Stimulated activated CD4-positive, alpha-beta T cell treated with anti-CD3 and anti-CD28 coated beads, Interleukin-12 subunit alpha, Interleukin-12 subunit beta, amount 100 ng/mL, for 4 hours (primary cell): Measurements from ENCODE around the gene RAP1GDS1.
"Not testable (repeated sequence)": the region's sequence is repeated elsewhere in the genome, so short reads cannot be mapped to it uniquely, and the experiment has no call there.

Source experiments
- DNase-seq: peaks from one replicate; pipeline ENCODE4 v3.0.0-alpha.2; 2020

The RAP1GDS1 gene

DNA sequence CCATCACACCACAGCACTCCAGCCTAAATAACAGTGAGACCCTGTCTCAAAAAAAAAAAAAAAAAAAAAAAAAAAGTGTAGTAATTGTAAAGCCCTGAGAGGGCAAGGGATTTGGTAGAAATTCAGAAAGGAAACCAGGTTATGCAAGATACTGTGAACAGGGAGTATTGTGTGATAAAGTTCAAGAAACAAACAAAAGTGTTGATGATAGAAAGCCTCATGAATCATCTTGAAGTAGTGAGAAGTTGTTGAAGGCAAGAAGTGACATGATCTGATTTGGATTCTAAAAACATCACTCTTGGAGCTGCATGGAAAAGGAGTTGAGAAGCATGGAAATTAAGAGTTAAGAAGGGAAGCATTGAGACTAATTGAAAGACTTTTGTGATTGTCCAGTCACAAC is 102.2 kb downstream of the RAP1GDS1 start:
- DNase-seq: no peak

DNA sequence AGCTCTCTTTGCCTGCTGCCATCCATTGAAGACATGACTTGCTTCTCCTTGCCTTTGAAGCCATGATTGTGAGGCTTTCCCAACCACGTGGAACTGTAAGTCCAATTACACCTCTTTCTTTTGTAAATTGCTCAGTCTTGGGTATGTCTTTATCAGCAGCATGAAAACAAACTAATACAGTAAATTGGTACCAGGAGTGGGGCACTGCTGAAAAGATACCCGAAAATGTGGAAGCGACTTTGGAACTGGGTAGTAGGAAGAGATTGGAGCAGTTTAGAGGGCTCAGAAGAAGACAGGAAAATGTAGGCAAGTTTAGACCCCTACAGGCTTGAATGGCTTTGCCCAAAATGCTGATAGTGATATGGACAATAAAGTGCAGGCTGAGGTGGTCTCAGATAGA is 105.1 kb downstream of the RAP1GDS1 start:
- DNase-seq: not testable (repeated sequence)

DNA sequence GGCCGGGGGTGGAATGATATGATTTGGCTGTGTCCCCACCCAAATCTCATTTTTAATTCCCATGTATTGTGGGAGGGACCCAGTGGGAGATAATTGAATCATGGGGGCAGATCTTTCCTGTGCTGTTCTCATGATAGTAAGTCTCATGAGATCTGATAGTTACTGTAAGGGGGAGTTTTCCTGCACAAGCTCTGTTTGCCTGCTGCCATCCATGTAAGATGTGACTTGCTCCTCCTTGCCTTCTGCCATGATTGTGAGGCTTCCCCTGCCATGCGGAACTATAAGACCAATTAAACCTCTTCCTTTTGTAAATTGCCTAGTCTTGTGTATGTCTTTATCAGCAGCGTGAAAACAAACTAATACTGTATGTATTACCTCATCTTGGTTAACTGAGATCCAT is 106.8 kb downstream of the RAP1GDS1 start:
- not testable (repeated sequence) for DNase-seq

DNA sequence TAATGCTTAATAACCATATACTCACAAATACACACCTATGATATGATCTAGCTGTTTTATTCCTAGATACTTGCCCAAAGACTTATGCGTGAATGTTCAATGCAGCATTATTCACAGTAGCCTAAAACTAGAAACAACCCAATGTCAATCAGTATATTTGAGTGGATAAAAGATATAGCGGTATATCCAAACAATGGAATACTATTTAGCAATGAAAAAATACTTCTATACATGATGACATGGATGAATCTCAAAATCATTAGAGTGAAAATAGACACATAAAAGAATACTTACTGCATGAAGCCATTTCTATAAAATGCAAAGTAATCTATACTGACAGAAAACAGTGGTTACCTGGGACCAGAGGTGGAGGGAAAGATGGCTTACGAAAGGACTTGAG is 108.1 kb downstream of the RAP1GDS1 start:
- DNase-seq: no peak

DNA sequence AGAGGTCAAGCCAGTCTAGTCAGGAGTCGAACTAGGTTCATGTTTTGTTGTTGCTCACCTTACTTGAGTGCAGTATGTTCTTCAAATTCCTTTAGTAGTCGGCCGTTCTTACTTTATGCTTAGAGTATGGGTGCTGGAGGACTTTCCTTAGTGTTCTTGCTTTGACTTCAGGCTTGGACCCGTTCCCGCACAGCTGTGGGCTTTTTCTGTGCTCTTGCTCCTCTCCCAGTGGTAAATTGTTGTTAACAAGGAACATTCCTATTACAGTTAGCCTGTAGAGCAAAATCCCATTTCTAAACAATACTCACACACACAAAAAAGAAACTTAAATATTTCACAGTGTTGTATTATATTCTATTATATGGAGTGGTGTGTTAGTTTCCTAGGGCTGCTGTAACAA is 113.5 kb downstream of the RAP1GDS1 start:
- DNase-seq: no peak

DNA sequence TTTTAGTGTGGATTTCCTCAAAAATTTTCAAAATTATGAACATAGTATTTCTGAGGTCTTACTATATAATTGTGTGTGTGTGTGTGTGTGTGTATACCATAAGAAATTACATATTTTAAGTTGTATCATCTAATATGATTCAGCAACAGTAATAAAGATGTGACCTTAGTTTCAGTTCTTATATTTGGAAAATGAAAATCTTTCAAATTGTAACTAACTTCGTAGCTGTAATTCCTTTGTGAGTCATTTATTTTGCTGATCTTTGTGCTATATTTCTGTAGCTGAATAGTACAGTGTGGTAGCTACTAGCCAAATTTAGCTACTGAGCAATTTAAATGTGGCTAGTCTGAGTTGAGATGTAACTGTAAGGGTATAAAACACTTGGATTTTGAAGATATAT is 116.4 kb downstream of the RAP1GDS1 start:
- no peak for DNase-seq

DNA sequence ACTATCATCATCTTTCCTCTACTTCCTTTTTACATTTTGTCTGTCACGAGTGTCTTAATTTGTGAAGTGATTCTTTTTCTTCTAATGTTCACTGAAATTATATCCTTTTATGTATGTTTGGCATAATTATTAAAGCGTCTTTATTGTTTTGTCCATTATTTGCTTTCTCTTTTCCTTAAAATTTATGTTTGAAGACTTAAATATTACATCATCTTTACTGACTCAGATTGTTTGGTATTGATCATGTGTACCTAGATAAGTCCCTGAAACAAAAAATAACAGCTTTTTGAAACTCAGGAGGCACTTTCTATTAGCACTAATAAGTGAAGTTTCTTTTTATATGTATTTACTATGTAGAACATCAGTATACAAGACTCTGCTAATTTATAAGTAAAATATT is 120.1 kb downstream of the RAP1GDS1 start:
- no peak for DNase-seq

DNA sequence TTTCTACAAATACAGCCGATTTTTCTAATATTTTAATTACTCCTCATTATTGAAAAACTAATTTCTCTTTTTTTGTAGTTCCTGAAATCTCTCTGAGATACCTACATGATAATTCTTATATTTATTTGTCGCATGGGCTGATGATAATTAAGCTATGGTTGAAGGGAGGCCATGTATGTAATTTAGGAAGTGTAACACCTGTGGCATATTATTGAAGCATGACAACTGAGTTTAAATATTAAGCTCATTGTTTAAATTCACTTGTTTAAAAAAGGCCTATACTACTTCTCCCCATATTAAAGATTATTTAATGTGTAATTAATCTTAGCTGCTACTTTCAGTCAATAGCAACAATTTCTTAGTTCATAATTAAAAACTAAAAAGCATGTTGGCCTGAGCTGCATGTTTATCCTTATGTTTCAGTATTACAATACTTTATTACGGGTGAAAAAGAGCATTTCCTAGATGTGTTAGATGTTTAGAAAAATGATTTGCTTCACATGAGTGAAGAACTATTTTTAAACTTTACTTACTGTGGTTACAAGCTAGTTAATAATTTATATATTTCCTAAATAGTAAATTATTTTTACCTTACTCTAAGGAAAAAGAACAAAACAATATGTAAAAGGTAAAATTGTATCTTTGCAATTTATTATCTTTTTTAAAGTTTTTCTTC is 122.4 kb downstream of the RAP1GDS1 start:
- DNase-seq: no peak

DNA sequence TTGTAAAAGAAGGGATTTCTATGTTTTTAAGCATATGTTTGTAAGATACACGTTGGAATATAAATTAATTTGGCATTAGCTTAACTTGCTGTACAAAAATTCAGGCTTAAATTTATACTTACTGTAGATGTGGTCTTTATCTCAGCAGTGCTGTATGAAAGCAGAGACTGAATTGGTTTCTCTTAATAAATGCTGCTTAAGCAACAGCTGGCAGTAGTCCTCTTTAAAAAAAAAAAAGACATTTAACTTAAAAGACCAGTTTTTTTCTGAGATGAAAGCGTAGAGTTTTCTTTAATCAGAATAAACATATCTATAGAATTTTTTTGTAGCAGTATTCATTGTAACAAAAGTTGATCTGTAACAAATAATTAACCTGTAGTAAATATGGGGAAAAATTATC is 124.6 kb downstream of the RAP1GDS1 start:
- DNase-seq: no peak

DNA sequence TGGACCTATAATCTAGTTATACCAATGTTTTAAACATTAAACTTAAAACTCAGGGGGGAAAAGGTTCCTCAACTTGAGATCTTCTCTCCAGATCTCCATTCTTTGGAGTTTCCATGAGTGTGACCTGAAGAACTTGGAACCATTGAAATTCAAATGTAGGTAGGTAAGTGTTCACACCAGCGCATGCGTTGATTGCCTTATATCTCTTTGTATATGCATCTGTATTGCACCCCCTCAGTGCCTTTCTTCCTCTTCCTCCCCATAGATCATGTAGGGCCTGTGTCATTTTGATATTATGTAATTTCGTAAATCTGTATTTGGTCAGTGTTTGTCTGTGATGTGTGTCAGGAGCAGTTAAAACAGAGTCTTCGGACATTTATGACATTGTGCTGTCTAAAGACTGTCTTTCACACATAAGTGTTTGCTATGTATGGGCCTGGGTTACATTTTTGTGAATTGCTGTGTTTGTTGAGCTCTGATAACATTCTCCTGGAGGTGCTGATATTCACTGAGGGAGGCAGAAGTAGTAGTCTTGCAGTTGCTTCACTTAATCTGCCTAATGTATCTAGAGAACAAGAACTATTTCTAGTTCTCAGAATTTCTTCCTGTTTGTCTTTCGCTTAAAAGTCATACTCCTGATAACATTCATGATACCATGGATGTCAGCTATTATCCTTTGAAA is 126.3 kb downstream of the RAP1GDS1 start:
- no peak for DNase-seq

DNA sequence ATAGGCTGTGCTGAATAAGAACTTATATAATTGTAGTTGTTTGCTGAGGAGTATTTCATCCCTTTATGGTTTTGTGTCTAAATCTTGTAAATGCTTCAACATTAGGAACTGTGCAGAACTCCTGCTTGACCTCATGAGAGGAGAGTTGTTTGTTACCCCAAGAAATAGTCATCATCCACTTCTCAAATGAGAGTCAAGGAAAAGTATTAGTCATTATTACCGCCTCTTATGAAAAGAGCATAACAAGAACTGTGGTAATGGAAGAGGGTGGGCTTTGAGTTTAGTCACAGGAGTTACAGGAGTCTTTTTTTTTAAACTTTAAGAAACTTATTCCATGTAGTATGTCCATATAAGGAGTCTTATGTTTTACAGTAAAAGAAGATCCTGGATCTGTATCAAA is 132.9 kb downstream of the RAP1GDS1 start:
- no peak for DNase-seq

DNA sequence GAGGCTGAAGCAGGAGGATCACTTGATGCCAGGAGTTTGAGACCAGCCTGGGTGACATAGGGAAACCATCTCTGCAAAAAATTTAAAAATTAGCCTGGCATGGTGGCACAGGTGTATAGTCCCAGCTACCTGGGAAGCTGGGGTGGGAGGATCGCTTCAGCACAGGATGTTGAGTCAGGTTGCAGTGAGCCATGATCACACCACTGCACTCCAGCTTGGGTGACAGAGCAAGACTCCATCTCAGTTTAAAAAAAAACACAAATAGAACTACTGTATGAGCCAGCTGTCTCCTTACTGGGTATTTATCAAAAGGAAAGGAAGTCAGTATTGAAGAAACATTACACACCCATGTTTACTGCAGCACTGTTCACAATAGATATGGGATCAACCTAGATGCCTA is 138.7 kb downstream of the RAP1GDS1 start:
- DNase-seq: no peak

DNA sequence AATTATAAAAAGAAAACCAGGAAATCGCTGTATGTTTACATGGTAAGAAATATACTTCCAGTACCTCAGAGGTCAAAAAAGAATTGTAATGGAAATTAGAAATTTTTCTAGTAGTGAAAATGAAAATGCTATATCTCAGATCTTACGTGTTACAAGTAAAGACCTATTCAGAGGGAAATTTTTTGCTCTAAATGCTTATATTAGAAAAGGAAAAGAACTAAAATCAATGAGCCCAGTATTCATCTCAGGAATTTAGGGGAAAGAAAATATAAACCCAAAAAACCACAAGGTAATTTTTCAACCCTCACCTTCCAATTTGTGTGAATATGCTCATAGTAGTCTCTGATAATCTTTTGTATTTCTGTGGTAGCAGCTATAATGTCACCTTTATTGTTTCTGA is 145.6 kb downstream of the RAP1GDS1 start:
- DNase-seq: no peak

DNA sequence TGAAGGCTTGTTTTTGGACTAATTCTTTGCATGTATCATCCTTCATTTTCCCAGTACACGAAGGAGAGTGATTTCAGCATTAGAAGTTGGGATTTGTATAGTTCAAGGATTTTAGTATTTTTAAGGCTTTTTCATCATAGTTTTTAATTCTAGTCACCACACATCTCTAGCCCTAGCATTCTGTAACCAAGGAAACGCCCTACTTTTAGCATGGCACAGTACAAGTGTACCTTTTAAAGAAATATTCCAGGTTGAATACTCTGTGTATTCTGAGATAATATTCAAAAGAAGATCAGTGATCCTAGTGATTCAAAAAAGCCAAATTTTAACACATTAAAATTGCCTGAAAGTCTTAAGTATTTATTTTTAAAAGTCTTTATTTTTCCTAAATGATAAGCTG is 150.5 kb downstream of the RAP1GDS1 start:
- no peak for DNase-seq

DNA sequence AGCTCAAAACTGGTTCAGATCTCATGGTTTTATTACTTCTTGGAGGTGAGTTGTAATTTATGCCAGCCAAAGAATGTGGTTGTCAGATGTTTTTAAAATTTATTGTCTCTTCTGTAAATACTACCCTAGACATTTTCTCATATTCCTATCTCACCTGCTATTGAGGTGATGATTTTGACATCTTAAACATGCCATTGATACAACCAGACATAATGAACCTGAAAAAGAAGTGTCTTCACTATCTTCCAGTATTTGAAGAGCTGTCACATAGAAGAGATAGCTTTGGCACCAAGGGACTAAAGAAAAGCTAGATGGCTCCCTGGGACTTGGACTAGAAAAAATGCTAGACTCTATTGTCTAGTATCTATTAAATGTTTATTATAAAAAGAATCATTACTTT is 155.7 kb downstream of the RAP1GDS1 start:
- no peak for DNase-seq

DNA sequence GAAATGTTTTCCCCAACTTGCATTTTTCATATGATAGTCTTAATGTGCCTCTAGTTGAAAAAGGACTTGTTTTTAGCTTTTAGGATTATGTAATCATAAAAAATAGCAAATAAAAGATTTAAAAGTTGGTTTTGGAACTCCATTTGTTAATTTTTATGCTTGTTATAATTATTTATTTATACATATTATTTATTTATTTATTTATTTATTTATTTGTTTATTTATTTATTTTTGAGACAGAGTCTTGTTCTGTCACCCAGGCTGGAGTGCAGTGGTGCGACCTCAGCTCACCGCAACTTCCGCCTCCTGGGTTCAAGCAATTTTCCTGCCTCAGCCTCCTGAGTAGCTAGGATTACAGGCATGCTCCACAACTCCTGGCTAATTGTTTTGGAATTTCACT is 159.0 kb downstream of the RAP1GDS1 start:
- DNase-seq: not testable (repeated sequence)

DNA sequence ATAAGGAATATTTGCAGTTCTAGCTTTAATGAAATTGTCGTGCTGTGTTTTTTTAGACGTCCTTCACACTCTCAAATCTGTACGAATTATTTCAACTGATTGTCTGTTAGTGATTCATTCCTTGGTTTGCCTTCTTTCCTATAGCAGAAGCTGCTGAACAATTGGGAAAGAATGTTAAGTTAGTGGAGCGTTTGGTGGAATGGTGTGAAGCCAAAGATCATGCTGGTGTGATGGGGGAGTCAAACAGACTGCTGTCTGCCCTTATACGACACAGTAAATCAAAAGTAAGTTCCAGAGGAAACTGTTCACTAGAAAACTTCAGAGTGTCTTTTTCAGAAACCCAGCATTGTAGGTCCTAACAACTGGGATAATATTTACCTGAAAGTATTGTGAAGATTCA is 159.9 kb downstream of the RAP1GDS1 start:
- DNase-seq: no peak

DNA sequence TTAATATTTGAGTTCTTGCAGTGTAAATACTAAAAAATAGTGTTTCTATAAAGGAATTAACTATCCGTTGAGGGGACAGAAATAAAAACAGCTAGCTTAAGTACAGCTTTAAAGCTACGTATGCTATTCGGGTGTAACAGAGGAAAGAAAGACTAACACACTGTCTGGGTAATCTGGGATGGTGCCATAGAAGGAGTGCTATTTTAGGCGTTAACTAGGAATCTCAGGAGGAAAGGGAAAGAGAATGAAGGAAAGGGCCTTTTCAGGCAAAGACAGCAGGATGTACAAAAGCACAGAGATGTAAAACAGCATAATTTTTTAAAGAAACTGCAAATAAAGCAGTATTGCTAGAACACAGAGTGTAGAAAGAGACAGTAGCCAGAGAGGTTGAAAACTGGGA is 161.8 kb downstream of the RAP1GDS1 start:
- DNase-seq: no peak

DNA sequence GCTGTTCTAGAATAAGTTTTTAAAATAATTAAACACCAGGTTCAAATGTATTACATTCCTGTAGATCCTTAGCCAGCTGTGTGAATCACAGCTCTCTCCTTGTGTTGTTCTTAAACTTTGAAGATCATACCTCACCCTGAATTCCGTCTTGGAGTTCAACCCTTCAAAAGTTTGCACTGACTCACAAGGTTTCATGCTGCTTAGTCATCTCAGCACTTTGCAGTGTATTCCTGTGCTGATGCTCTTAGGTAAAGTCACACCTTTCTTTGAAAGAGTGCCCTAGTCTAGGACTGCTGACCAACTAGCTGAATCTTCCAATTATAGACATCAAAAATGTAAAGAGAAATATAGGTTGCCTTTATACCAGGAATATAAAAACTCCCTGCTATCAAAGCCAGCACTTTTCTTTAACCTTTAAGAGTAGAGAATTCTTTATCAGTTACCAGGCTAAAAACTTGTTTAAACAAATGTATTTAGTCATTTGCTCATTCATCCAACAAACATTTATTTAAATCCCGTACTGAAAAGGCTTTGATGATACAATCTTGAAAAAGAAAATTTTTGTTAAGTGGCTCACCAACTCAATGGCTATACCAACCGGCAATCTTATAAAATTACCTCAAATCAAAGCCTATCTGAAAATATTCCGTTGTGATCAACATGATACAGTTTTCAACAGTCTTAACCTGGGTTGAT is 169.7 kb downstream of the RAP1GDS1 start:
- no peak for DNase-seq

DNA sequence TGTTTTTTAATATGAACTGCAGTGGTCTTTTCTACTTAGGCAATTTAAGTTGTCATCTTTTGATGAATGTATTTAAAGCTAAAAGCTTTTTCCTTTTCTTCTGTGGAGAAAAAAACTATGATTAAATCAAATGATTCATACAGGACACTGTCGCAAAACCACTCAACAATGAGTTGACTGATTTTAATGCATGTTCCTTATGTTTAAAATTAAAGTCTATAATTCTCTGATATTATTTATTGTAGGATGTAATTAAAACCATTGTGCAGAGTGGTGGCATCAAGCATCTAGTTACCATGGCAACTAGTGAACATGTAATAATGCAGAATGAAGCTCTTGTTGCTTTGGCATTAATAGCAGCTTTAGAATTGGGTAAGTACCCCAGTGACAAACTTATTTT is 172.5 kb downstream of the RAP1GDS1 start:
- no peak for DNase-seq

DNA sequence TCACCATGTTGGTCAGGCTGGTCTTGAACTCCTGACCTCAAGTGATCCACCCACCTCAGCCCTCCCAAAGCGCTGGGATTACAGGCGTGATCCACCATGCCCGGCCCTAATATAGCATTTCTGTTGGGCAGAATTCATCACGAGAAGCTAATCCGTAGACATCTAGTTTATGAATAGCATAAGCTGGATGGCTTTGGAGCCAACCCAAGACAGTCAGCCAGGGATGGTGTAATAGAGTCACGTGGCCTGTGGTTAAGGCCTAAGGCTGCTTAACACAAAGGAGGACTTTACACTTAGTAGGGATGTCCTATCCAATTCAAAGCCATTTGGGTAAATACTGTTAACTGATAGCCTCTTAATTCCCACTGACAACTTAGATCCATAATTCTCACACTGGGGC is 173.6 kb downstream of the RAP1GDS1 start:
- DNase-seq: no peak

DNA sequence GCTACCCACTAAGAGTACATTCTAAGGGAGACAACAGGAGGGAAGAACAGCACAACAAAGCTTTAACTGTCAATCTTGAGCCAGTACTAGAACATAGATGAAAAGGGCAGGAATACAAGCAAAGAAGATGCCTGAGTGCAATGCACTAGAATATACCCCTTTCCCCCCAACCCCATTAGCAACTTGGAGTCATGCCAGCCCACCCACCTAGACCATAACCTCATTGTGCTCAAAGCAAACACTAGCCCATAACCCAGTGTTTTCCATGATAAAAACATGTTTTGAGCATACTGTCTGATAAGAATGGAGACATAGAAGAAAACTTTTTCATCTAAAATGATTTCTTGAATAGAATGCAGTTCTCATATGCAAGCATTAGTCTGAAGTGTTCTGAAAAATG is 183.2 kb downstream of the RAP1GDS1 start:
- no peak for DNase-seq

DNA sequence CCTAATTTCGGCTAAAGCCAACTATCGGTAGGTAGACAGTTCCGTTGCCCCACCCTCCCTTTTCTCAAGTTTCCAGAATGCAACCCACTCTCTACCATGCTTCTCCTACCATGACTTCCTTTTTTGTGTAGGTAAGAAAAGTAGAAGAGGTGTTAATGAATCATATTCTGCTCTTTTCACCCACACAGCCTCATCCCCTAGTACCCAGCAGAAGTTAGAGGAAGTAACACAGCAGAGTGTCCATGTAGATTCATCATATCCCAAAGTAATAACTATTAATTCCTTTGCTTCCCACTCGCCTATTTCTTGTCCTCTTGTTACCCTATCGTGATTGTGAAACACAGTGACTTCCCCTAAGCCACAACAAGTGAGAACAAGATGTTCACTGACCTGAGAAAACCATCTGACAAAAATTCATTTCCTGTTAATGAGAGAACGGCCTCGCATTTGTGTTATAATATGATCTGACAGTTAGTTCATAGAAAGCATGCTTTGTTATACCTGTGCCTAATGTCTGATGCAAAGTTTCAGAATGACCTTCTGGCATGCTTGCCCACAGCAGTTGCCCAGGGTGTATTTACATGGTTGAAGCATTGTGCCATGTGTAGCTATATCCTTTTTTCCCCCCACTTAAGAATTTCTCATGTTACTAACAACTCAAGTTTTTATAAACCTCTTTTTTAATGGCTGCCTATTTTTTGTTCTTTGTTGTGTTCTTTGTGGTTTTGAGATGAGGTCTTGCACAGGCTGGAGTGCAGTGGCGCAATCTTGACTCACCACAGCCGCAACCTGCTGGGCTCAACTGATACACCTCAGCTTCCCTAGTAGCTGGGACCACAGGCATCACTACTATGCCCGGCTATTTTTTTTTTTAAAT is 185.6 kb downstream of the RAP1GDS1 start:
- DNase-seq: peak; percentile 19
